Mesodermal cell (in vitro differentiated cells): Measurements from ENCODE around the gene KCNA10.

ENCODE experiments used
- H3K27ac ChIP-seq: 2 replicates; pipeline ENCODE4 v1.7.0; 2013; ENCODE audit warnings: mild to moderate bottlenecking, low read depth, low read length, moderate library complexity; ENCODE audit not compliant: severe bottlenecking
- H3K36me3 ChIP-seq: 2 replicates; pipeline ENCODE4 v1.7.1; 2013; ENCODE audit warnings: mild to moderate bottlenecking, low read length, moderate library complexity; ENCODE audit not compliant: control insufficient read depth, insufficient read depth
- H3K4me1 ChIP-seq: one replicate; pipeline ENCODE4 v1.7.1; 2013; ENCODE audit warnings: mild to moderate bottlenecking, low read length; ENCODE audit not compliant: insufficient read depth, control insufficient read depth, poor library complexity, severe bottlenecking
- H3K4me3 ChIP-seq: 2 replicates; pipeline ENCODE4 v1.7.0; 2013; ENCODE audit warnings: low read length, control low read depth, mild to moderate bottlenecking; ENCODE audit not compliant: insufficient read depth, poor library complexity, severe bottlenecking; ENCODE audit errors: extremely low read depth
- H3K9me3 ChIP-seq: 2 replicates; pipeline ENCODE4 v1.7.1; 2013; ENCODE audit warnings: mild to moderate bottlenecking, low read length, moderate library complexity; ENCODE audit not compliant: control insufficient read depth
- WGBS, 2 experiments: methylation state at CpG; one replicate each; pipeline ENCODE4 v1.1.5; 2013; ENCODE audit warnings: missing lambda C conversion rate in 2 of 2; ENCODE audit not compliant: insufficient coverage in 2 of 2; 5-methylcytosine and 5-hydroxymethylcytosine counted together

Gene KCNA10

GRCh38 chr1:110551278-110551809 is 32.4 kb upstream of the KCNA10 start:
- WGBS, 2 experiments: 70 to 83% methylated on average over 1 of the region's 1 CpG
- no peaks in the 10 kb centered on the region for H3K4me1 ChIP-seq
- H3K27ac ChIP-seq: no peak overlapping the region
- H3K36me3 ChIP-seq: no peaks in the 10 kb centered on the region
- H3K4me3 ChIP-seq: no peak overlapping the region
- no peaks in the 10 kb centered on the region for H3K9me3 ChIP-seq

- Histone ChIP-seq H3K9me3 (no peaks in the 10 kb centered on the region), H3K27ac (no peak overlapping the region), H3K36me3 (no peaks in the 10 kb centered on the region), H3K4me3 (no peak overlapping the region), H3K4me1 (no peaks in the 10 kb centered on the region)
- whole genome bisulfite sequencing, 2 experiments: 50% methylated on average over 1 of the region's 2 CpGs; no CpG with 5 or more reads in 1 of the 2 experiments
These were observed 30.9 kb upstream of the KCNA10 start for GRCh38 chr1:110549831-110550230.

GRCh38 chr1:110548381-110548780 is 29.4 kb upstream of the KCNA10 start:
- Histone ChIP-seq H3K4me1 (no peaks in the 10 kb centered on the region), H3K9me3 (no peaks in the 10 kb centered on the region), H3K36me3 (no peaks in the 10 kb centered on the region), H3K4me3 (no peak overlapping the region), H3K27ac (no peak overlapping the region)
- WGBS, 2 experiments: 28 to 61% methylated on average over 3 to 4 of the region's 4 CpGs

- Histone ChIP-seq H3K4me1 (no peaks in the 10 kb centered on the region), H3K4me3 (no peak overlapping the region), H3K27ac (no peak overlapping the region), H3K9me3 (no peaks in the 10 kb centered on the region), H3K36me3 (no peaks in the 10 kb centered on the region)
- 71 to 77% methylated on average over 2 of the region's 2 CpGs for WGBS, 2 experiments
These were observed 28.0 kb upstream of the KCNA10 start for GRCh38 chr1:110547017-110547416.

GRCh38 chr1:110545492-110545891 is 26.5 kb upstream of the KCNA10 start:
- Histone ChIP-seq H3K27ac (no peak overlapping the region), H3K36me3 (no peaks in the 10 kb centered on the region), H3K9me3 (no peaks in the 10 kb centered on the region), H3K4me3 (no peak overlapping the region), H3K4me1 (no peaks in the 10 kb centered on the region)
- 67 to 80% methylated on average over 1 of the region's 2 CpGs for WGBS, 2 experiments

GRCh38 chr1:110544753-110545152 is 25.8 kb upstream of the KCNA10 start:
- Histone ChIP-seq H3K4me1 (no peaks in the 10 kb centered on the region), H3K27ac (no peak overlapping the region), H3K4me3 (no peak overlapping the region), H3K9me3 (no peaks in the 10 kb centered on the region), H3K36me3 (no peaks in the 10 kb centered on the region)
- WGBS, 2 experiments: no CpG with 5 or more reads among the region's 3 CpGs

GRCh38 chr1:110542725-110543124 is 23.8 kb upstream of the KCNA10 start:
- H3K27ac ChIP-seq: no peak overlapping the region
- H3K4me3 ChIP-seq: no peak overlapping the region
- no peaks in the 10 kb centered on the region for H3K36me3 ChIP-seq
- no peaks in the 10 kb centered on the region for H3K9me3 ChIP-seq
- WGBS, 2 experiments: 88 to 90% methylated on average over 1 to 2 of the region's 4 CpGs
- H3K4me1 ChIP-seq: no peaks in the 10 kb centered on the region

GRCh38 chr1:110541906-110542395 is 23.0 kb upstream of the KCNA10 start:
- Histone ChIP-seq H3K9me3 (no peaks in the 10 kb centered on the region), H3K4me3 (no peak overlapping the region), H3K27ac (no peak overlapping the region), H3K4me1 (no peaks in the 10 kb centered on the region), H3K36me3 (no peaks in the 10 kb centered on the region)
- no CpG with 5 or more reads among the region's 1 CpG for WGBS, 2 experiments

GRCh38 chr1:110540891-110541685 is 22.1 kb upstream of the KCNA10 start:
- Histone ChIP-seq H3K36me3 (no peaks in the 10 kb centered on the region), H3K4me3 (no peak overlapping the region), H3K9me3 (no peaks in the 10 kb centered on the region), H3K27ac (no peak overlapping the region), H3K4me1 (peaks cover 7% of the 10 kb centered on the region)
- 72 to 100% methylated on average over 2 to 5 of the region's 7 CpGs for WGBS, 2 experiments

GRCh38 chr1:110538921-110539320 is 19.9 kb upstream of the KCNA10 start:
- H3K9me3 ChIP-seq: no peaks in the 10 kb centered on the region
- H3K27ac ChIP-seq: no peak overlapping the region
- no peak overlapping the region for H3K4me3 ChIP-seq
- H3K36me3 ChIP-seq: no peaks in the 10 kb centered on the region
- 87 to 91% methylated on average over 5 to 8 of the region's 8 CpGs for WGBS, 2 experiments
- peaks cover 12% of the 10 kb centered on the region for H3K4me1 ChIP-seq

- no peaks in the 10 kb centered on the region for H3K9me3 ChIP-seq
- peaks cover 12% of the 10 kb centered on the region for H3K4me1 ChIP-seq
- no peak overlapping the region for H3K27ac ChIP-seq
- no peaks in the 10 kb centered on the region for H3K36me3 ChIP-seq
- WGBS, 2 experiments: 83 to 86% methylated on average over 15 to 16 of the region's 16 CpGs
- H3K4me3 ChIP-seq: no peak overlapping the region
These were observed 19.1 kb upstream of the KCNA10 start for GRCh38 chr1:110538075-110538474.
